HepG2 (cell line): ENCODE results near the gene UNC13D. TPM values are rescaled to one million over a fixed set of nuclear protein-coding genes. Genes with fewer than 3 reads are reported as not detected.

Experiments
- ESRRA ChIP-seq: sonication (generic); formaldehyde crosslinking; IDR thresholded peaks from 2 replicates; pipeline ENCODE4 v1.5.1; 2020; ENCODE audit warnings: mild to moderate bottlenecking, low read depth, missing genetic modification reagents
- HDAC6 ChIP-seq: fragments of 200-600 bp; sonication (generic); IDR thresholded peaks from 2 replicates; pipeline ENCODE4 v1.7.0; 2017; ENCODE audit warnings: mild to moderate bottlenecking, antibody characterized with exemption, low read length, low read depth
- IRF9 ChIP-seq: sonication (generic); formaldehyde crosslinking; IDR thresholded peaks from 2 replicates; pipeline ENCODE4 v1.8.0; 2022; ENCODE audit warnings: missing genetic modification reagents, mild to moderate bottlenecking, borderline replicate concordance
- KLF9 ChIP-seq: IDR thresholded peaks from 2 replicates; pipeline ENCODE4 v1.6.1; 2016; ENCODE audit warnings: low read depth
- MLLT10 ChIP-seq: sonication (generic); formaldehyde crosslinking; IDR thresholded peaks from 2 replicates; pipeline ENCODE4 v1.4.0; 2020; ENCODE audit warnings: missing genetic modification reagents
- POLR2AphosphoS5 ChIP-seq: IDR thresholded peaks from 2 replicates; pipeline ENCODE4 v1.6.1; 2012; ENCODE audit warnings: low read depth, low read length
- SNAI1 ChIP-seq: sonication (generic); formaldehyde crosslinking; IDR thresholded peaks from 2 replicates; pipeline ENCODE4 v1.5.0; 2020; ENCODE audit warnings: mild to moderate bottlenecking, missing genetic modification reagents, borderline replicate concordance
- ZNF180 ChIP-seq: sonication (generic); formaldehyde crosslinking; IDR thresholded peaks from 2 replicates; pipeline ENCODE4 v1.4.0; 2020; ENCODE audit warnings: low read depth, missing genetic modification reagents, borderline replicate concordance
- ZNF34 ChIP-seq: sonication (generic); formaldehyde crosslinking; IDR thresholded peaks from 2 replicates; pipeline ENCODE4 v1.4.0; 2020; ENCODE audit warnings: mild to moderate bottlenecking, missing genetic modification reagents, borderline replicate concordance
- ZNF430 ChIP-seq: sonication (generic); formaldehyde crosslinking; IDR thresholded peaks from 2 replicates; pipeline ENCODE4 v1.9.0; 2021; ENCODE audit warnings: mild to moderate bottlenecking, missing genetic modification reagents
- ZNF512B ChIP-seq: sonication (generic); formaldehyde crosslinking; IDR thresholded peaks from 2 replicates; pipeline ENCODE4 v1.5.1; 2020; ENCODE audit warnings: missing genetic modification reagents, mild to moderate bottlenecking, borderline replicate concordance
- ZNF7 ChIP-seq: IDR thresholded peaks from 2 replicates; pipeline ENCODE4 v1.6.1; 2016; ENCODE audit warnings: missing biosample characterization, missing genetic modification reagents
- ZNF766 ChIP-seq: sonication (generic); formaldehyde crosslinking; IDR thresholded peaks from 2 replicates; pipeline ENCODE4 v1.5.0; 2020; ENCODE audit warnings: missing genetic modification reagents, borderline replicate concordance
- ZNF782 ChIP-seq: sonication (generic); formaldehyde crosslinking; IDR thresholded peaks from 2 replicates; pipeline ENCODE4 v1.4.0; 2020; ENCODE audit warnings: missing genetic modification reagents, mild to moderate bottlenecking, borderline replicate concordance
- ZSCAN20 ChIP-seq: sonication (generic); formaldehyde crosslinking; IDR thresholded peaks from 2 replicates; pipeline ENCODE4 v1.4.0; 2020; ENCODE audit warnings: missing genetic modification reagents, mild to moderate bottlenecking, borderline replicate concordance
- ZSCAN30 ChIP-seq: sonication (generic); formaldehyde crosslinking; IDR thresholded peaks from 2 replicates; pipeline ENCODE4 v1.5.0; 2020; ENCODE audit warnings: mild to moderate bottlenecking, missing genetic modification reagents
- polyA plus RNA-seq, 8 experiments: library from polyadenylated mRNA; depleted of rRNA in 3 of 8; stranded (reverse) in 7 of 8; unstranded in 1 of 8; fragments of >200 nt; fragmentation: Illumina TruSeq in 4 of 8; extraction: Trizol in 4 of 8; gene quantifications; 2 replicates each; pipeline versions ENCODE4 v1.2.1 to v1.2.3, GENCODE V29; 2011 to 2016; ENCODE audit warnings: low read depth in 4 of 8, missing spikeins in 1 of 8, mixed read lengths in 1 of 8; ENCODE audit not compliant: insufficient read depth in 1 of 8
- total RNA-seq, 5 experiments: library from RNA; depleted of rRNA; stranded (reverse); fragments of >200 nt; fragmentation: Illumina TruSeq; extraction: Trizol; gene quantifications; 2 replicates each; pipeline ENCODE4 v1.2.3, GENCODE V29; 2016; ENCODE audit warnings: low read depth in 1 of 5
- TF ChIP-seq, protein P1 (sequence below): sonication (generic); formaldehyde crosslinking; IDR thresholded peaks from 2 replicates; pipeline ENCODE4 v1.8.0; 2022; ENCODE audit warnings: missing genetic modification reagents, mild to moderate bottlenecking, moderate library complexity, borderline replicate concordance
- TF ChIP-seq, protein P2 (sequence below): sonication (generic); formaldehyde crosslinking; conservative IDR thresholded peaks from 2 replicates; pipeline ENCODE4 v1.4.0; 2020; ENCODE audit warnings: missing genetic modification reagents
- TF ChIP-seq, protein P3 (sequence below): sonication (generic); formaldehyde crosslinking; IDR thresholded peaks from 2 replicates; pipeline ENCODE4 v1.5.0; 2020; ENCODE audit warnings: missing genetic modification reagents, mild to moderate bottlenecking, borderline replicate concordance

Gene UNC13D
- total and polyA plus RNA-seq, 2 of the 13 experiments (the other 11 are each of a cell fraction or from before 2014, with no cell fraction given): 29.7 to 42.7 TPM

GRCh38 chr17:75779250-75779986 lies 64.8 kb downstream of the UNC13D start (continued):
- TF ChIP-seq, protein P1, sequence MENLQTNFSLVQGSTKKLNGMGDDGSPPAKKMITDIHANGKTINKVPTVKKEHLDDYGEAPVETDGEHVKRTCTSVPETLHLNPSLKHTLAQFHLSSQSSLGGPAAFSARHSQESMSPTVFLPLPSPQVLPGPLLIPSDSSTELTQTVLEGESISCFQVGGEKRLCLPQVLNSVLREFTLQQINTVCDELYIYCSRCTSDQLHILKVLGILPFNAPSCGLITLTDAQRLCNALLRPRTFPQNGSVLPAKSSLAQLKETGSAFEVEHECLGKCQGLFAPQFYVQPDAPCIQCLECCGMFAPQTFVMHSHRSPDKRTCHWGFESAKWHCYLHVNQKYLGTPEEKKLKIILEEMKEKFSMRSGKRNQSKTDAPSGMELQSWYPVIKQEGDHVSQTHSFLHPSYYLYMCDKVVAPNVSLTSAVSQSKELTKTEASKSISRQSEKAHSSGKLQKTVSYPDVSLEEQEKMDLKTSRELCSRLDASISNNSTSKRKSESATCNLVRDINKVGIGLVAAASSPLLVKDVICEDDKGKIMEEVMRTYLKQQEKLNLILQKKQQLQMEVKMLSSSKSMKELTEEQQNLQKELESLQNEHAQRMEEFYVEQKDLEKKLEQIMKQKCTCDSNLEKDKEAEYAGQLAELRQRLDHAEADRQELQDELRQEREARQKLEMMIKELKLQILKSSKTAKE (CRISPR knock-in tag): peak; percentile 36; the same call in 1 of the 2 replicates
- TF ChIP-seq, protein P2, sequence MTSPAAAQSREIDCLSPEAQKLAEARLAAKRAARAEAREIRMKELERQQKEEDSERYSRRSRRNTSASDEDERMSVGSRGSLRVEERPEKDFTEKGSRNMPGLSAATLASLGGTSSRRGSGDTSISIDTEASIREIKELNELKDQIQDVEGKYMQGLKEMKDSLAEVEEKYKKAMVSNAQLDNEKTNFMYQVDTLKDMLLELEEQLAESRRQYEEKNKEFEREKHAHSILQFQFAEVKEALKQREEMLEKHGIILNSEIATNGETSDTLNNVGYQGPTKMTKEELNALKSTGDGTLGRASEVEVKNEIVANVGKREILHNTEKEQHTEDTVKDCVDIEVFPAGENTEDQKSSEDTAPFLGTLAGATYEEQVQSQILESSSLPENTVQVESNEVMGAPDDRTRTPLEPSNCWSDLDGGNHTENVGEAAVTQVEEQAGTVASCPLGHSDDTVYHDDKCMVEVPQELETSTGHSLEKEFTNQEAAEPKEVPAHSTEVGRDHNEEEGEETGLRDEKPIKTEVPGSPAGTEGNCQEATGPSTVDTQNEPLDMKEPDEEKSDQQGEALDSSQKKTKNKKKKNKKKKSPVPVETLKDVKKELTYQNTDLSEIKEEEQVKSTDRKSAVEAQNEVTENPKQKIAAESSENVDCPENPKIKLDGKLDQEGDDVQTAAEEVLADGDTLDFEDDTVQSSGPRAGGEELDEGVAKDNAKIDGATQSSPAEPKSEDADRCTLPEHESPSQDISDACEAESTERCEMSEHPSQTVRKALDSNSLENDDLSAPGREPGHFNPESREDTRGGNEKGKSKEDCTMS (CRISPR knock-in tag): peak; percentile 83; the same call in 1 of the 2 replicates
- TF ChIP-seq ZNF512B (CRISPR knock-in tag): no peak
- peak; percentile 96 for TF ChIP-seq ZNF766 (CRISPR knock-in tag)
- peak; percentile 91 for TF ChIP-seq IRF9 (CRISPR knock-in tag)
- TF ChIP-seq ZNF180 (CRISPR knock-in tag): no peak; the same call in 1 of the 2 replicates
- no peak for TF ChIP-seq ZNF34
- peak; percentile 100 for TF ChIP-seq POLR2AphosphoS5
- TF ChIP-seq ZSCAN30 (CRISPR knock-in tag): peak; percentile 91; the same call in 1 of the 2 replicates
- no peak for TF ChIP-seq ESRRA
- 0 out of 2 replicates have a peak, but pooled peaks have one; percentile 58 for TF ChIP-seq ZNF430 (CRISPR knock-in tag)
- TF ChIP-seq ZSCAN20 (CRISPR knock-in tag): peak; percentile 87
- TF ChIP-seq MLLT10 (CRISPR knock-in tag): no peak
- TF ChIP-seq ZNF782 (CRISPR knock-in tag): peak; percentile 44; the same call in 1 of the 2 replicates
- peak; percentile 88 for TF ChIP-seq HDAC6
- TF ChIP-seq KLF9: peak; percentile 89; the same call in 1 of the 2 replicates
- peak; percentile 61; the same call in 1 of the 2 replicates for TF ChIP-seq SNAI1 (CRISPR knock-in tag)
- TF ChIP-seq ZNF7 (CRISPR knock-in tag): 0 out of 2 replicates have a peak, but pooled peaks have one; percentile 28
- TF ChIP-seq, protein P3, sequence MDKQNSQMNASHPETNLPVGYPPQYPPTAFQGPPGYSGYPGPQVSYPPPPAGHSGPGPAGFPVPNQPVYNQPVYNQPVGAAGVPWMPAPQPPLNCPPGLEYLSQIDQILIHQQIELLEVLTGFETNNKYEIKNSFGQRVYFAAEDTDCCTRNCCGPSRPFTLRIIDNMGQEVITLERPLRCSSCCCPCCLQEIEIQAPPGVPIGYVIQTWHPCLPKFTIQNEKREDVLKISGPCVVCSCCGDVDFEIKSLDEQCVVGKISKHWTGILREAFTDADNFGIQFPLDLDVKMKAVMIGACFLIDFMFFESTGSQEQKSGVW: no peak
